Measurements from ENCODE around the gene SSBP3.
A peak's percentile ranks its signal among the peaks of the same experiment; 100 is the strongest.

SSBP3 gene

GRCh38 chr1:54335755-54336108 is 70.5 kb downstream of the SSBP3 start:
- H3K9me3 ChIP-seq (ENCODE audit: control insufficient read depth, low read length) = no peaks in the 10 kb centered on the region
- no peaks in the 10 kb centered on the region for H3K27me3 ChIP-seq (replicated peaks; ENCODE audit: control insufficient read depth, insufficient read depth, low read length)
- H3K36me3 ChIP-seq (ENCODE audit: control insufficient read depth, insufficient read depth, low read length, severe bottlenecking) = no peaks in the 10 kb centered on the region
- peak overlapping the region; percentile 88 for H3K9ac ChIP-seq (ENCODE audit: low read length)
- DNase-seq (ENCODE audit: low read depth) = peak; percentile 92
- peaks cover 47% of the 10 kb centered on the region for H3K4me1 ChIP-seq (ENCODE audit: control insufficient read depth, insufficient read depth, low read length)
- peak overlapping the region; percentile 78 for H3K4me3 ChIP-seq (ENCODE audit: low read length)

- no peaks in the 10 kb centered on the region for H3K27me3 ChIP-seq (replicated peaks; ENCODE audit: control insufficient read depth, insufficient read depth, low read length)
- H3K9me3 ChIP-seq (ENCODE audit: control insufficient read depth, low read length) = no peaks in the 10 kb centered on the region
- peak overlapping the region; percentile 78 for H3K4me3 ChIP-seq (ENCODE audit: low read length)
- H3K9ac ChIP-seq (ENCODE audit: low read length) = peak overlapping the region; percentile 88
- peak; percentile 93 for DNase-seq (ENCODE audit: low read depth)
- H3K4me1 ChIP-seq (ENCODE audit: control insufficient read depth, insufficient read depth, low read length) = peaks cover 51% of the 10 kb centered on the region
- H3K36me3 ChIP-seq (ENCODE audit: control insufficient read depth, insufficient read depth, low read length, severe bottlenecking) = no peaks in the 10 kb centered on the region
Measured at GRCh38 chr1:54335011-54335754, 71.0 kb downstream of the SSBP3 start.

GRCh38 chr1:54332781-54333585 is 73.2 kb downstream of the SSBP3 start:
- Histone ChIP-seq H3K9ac (ENCODE audit: low read length) (peak overlapping the region; percentile 14), H3K9me3 (ENCODE audit: control insufficient read depth, low read length) (no peaks in the 10 kb centered on the region), H3K4me1 (ENCODE audit: control insufficient read depth, insufficient read depth, low read length) (peaks cover 59% of the 10 kb centered on the region), H3K27me3 (replicated peaks; ENCODE audit: control insufficient read depth, insufficient read depth, low read length) (no peaks in the 10 kb centered on the region), H3K36me3 (ENCODE audit: control insufficient read depth, insufficient read depth, low read length, severe bottlenecking) (no peaks in the 10 kb centered on the region), H3K4me3 (ENCODE audit: low read length) (no peak overlapping the region)
- DNase-seq (ENCODE audit: low read depth) = no peak

- Histone ChIP-seq H3K9me3 (ENCODE audit: control insufficient read depth, low read length) (no peaks in the 10 kb centered on the region), H3K4me1 (ENCODE audit: control insufficient read depth, insufficient read depth, low read length) (peaks cover 69% of the 10 kb centered on the region), H3K9ac (ENCODE audit: low read length) (peak overlapping the region; percentile 13), H3K4me3 (ENCODE audit: low read length) (no peak overlapping the region), H3K36me3 (ENCODE audit: control insufficient read depth, insufficient read depth, low read length, severe bottlenecking) (no peaks in the 10 kb centered on the region), H3K27me3 (replicated peaks; ENCODE audit: control insufficient read depth, insufficient read depth, low read length) (no peaks in the 10 kb centered on the region)
- no peak for DNase-seq (ENCODE audit: low read depth)
Measured at GRCh38 chr1:54331843-54332463, 74.2 kb downstream of the SSBP3 start.

GRCh38 chr1:54331091-54331772 is 75.0 kb downstream of the SSBP3 start:
- H3K4me1 ChIP-seq (ENCODE audit: control insufficient read depth, insufficient read depth, low read length) = peaks cover 70% of the 10 kb centered on the region
- H3K36me3 ChIP-seq (ENCODE audit: control insufficient read depth, insufficient read depth, low read length, severe bottlenecking) = no peaks in the 10 kb centered on the region
- DNase-seq (ENCODE audit: low read depth) = peak; percentile 87
- H3K9ac ChIP-seq (ENCODE audit: low read length) = no peak overlapping the region
- H3K27me3 ChIP-seq (replicated peaks; ENCODE audit: control insufficient read depth, insufficient read depth, low read length) = no peaks in the 10 kb centered on the region
- no peak overlapping the region for H3K4me3 ChIP-seq (ENCODE audit: low read length)
- no peaks in the 10 kb centered on the region for H3K9me3 ChIP-seq (ENCODE audit: control insufficient read depth, low read length)

GRCh38 chr1:54329312-54330003 is 76.7 kb downstream of the SSBP3 start:
- Histone ChIP-seq H3K27me3 (replicated peaks; ENCODE audit: control insufficient read depth, insufficient read depth, low read length) (no peaks in the 10 kb centered on the region), H3K4me3 (ENCODE audit: low read length) (no peak overlapping the region), H3K4me1 (ENCODE audit: control insufficient read depth, insufficient read depth, low read length) (peaks cover 65% of the 10 kb centered on the region), H3K9ac (ENCODE audit: low read length) (no peak overlapping the region), H3K9me3 (ENCODE audit: control insufficient read depth, low read length) (no peaks in the 10 kb centered on the region), H3K36me3 (ENCODE audit: control insufficient read depth, insufficient read depth, low read length, severe bottlenecking) (no peaks in the 10 kb centered on the region)
- no peak for DNase-seq (ENCODE audit: low read depth)

- Histone ChIP-seq H3K9ac (ENCODE audit: low read length) (no peak overlapping the region), H3K27me3 (replicated peaks; ENCODE audit: control insufficient read depth, insufficient read depth, low read length) (no peaks in the 10 kb centered on the region), H3K9me3 (ENCODE audit: control insufficient read depth, low read length) (no peaks in the 10 kb centered on the region), H3K4me3 (ENCODE audit: low read length) (no peak overlapping the region), H3K4me1 (ENCODE audit: control insufficient read depth, insufficient read depth, low read length) (peaks cover 72% of the 10 kb centered on the region), H3K36me3 (ENCODE audit: control insufficient read depth, insufficient read depth, low read length, severe bottlenecking) (no peaks in the 10 kb centered on the region)
- no peak for DNase-seq (ENCODE audit: low read depth)
Measured at GRCh38 chr1:54328066-54328636, 78.0 kb downstream of the SSBP3 start.

- DNase-seq (ENCODE audit: low read depth) = peak; percentile 62
Measured at GRCh38 chr1:54327386-54328065, 78.7 kb downstream of the SSBP3 start.

GRCh38 chr1:54326543-54327385 is 79.4 kb downstream of the SSBP3 start:
- H3K4me3 ChIP-seq (ENCODE audit: low read length) = no peak overlapping the region
- peaks cover 58% of the 10 kb centered on the region for H3K4me1 ChIP-seq (ENCODE audit: control insufficient read depth, insufficient read depth, low read length)
- no peaks in the 10 kb centered on the region for H3K9me3 ChIP-seq (ENCODE audit: control insufficient read depth, low read length)
- no peak overlapping the region for H3K9ac ChIP-seq (ENCODE audit: low read length)
- no peaks in the 10 kb centered on the region for H3K36me3 ChIP-seq (ENCODE audit: control insufficient read depth, insufficient read depth, low read length, severe bottlenecking)
- H3K27me3 ChIP-seq (replicated peaks; ENCODE audit: control insufficient read depth, insufficient read depth, low read length) = no peaks in the 10 kb centered on the region
- no peak for DNase-seq (ENCODE audit: low read depth)

More at GRCh38 chr1:54327386-54328065, 78.7 kb downstream of the SSBP3 start:
- no peaks in the 10 kb centered on the region for H3K36me3 ChIP-seq (ENCODE audit: control insufficient read depth, insufficient read depth, low read length, severe bottlenecking)
- H3K27me3 ChIP-seq (replicated peaks; ENCODE audit: control insufficient read depth, insufficient read depth, low read length) = no peaks in the 10 kb centered on the region
- H3K4me3 ChIP-seq (ENCODE audit: low read length) = no peak overlapping the region
- H3K9me3 ChIP-seq (ENCODE audit: control insufficient read depth, low read length) = no peaks in the 10 kb centered on the region
- H3K9ac ChIP-seq (ENCODE audit: low read length) = no peak overlapping the region
- H3K4me1 ChIP-seq (ENCODE audit: control insufficient read depth, insufficient read depth, low read length) = peaks cover 65% of the 10 kb centered on the region

All from adipocyte (in vitro differentiated cells).